H1 (cell line): ENCODE measurements around the gene SF3B3. TPM values are rescaled to one million over a fixed set of nuclear protein-coding genes. Genes with fewer than 3 reads are reported as not detected.

ENCODE experiments used
- CEBPB ChIP-seq: IDR thresholded peaks from 2 replicates; pipeline ENCODE4 v1.6.1; 2012; ENCODE audit warnings: low read depth, low read length
- GTF2F1 ChIP-seq: IDR thresholded peaks from 2 replicates; pipeline ENCODE4 v1.6.1; 2012; ENCODE audit warnings: low read depth, low read length, improper control_type of control experiment, borderline replicate concordance
- JUN ChIP-seq: IDR thresholded peaks from 2 replicates; pipeline ENCODE4 v1.6.1; 2011; ENCODE audit warnings: low read depth, mild to moderate bottlenecking, improper control_type of control experiment, low read length
- SP1 ChIP-seq: IDR thresholded peaks from 2 replicates; pipeline ENCODE4 v1.6.1; 2011; ENCODE audit warnings: low read depth, low read length
- polyA plus RNA-seq, 7 experiments: library from polyadenylated mRNA; depleted of rRNA in 3 of 7; stranded (reverse) in 5 of 7; unstranded in 2 of 7; fragments of >200 nt in 5 of 7; fragments of 200-250 nt in 2 of 7; gene quantifications; 1 replicate in 5 of 7; 2 replicates in 1 of 7; 4 replicates in 1 of 7; pipeline versions ENCODE4 v1.2.1 to v1.2.3, GENCODE V29; 2011 to 2013; ENCODE audit warnings: missing spikeins in 2 of 7, mixed read lengths in 2 of 7
- total RNA-seq: library from RNA; stranded (reverse); fragmentation: NEBNext Ultra II Directional; extraction: Animal tissue kit (Norgen Biotek cat#: 25700); gene quantifications from 2 replicates; pipeline ENCODE4 v1.2.1, GENCODE V29; 2021

SF3B3 gene
- total and polyA plus RNA-seq, 2 of the 8 experiments (the other 6 are each of a cell fraction or from before 2014, with no cell fraction given): 241 to 521 TPM

- TF ChIP-seq JUN (no peak), SP1 (no peak), GTF2F1 (no peak), CEBPB (no peak)
Observed at GRCh38 chr16:70598937-70599503, 75.4 kb downstream of the SF3B3 start (continued).
